HepG2 (cell line): ENCODE results near the gene LRRC51. TPM values are rescaled to one million over a fixed set of nuclear protein-coding genes. Genes with fewer than 3 reads are reported as not detected.
A peak's percentile ranks its signal among the peaks of the same experiment; 100 is the strongest.

Experiments used
- CREB3 ChIP-seq: sonication (generic); formaldehyde crosslinking; IDR thresholded peaks from 2 replicates; pipeline ENCODE4 v1.5.0; 2020; ENCODE audit warnings: missing genetic modification reagents
- GATA4 ChIP-seq: sonication (generic); IDR thresholded peaks from 2 replicates; pipeline ENCODE4 v1.6.1; 2016; ENCODE audit warnings: antibody characterized with exemption, low read depth, borderline replicate concordance
- MYC ChIP-seq: sonication (generic); formaldehyde crosslinking; IDR thresholded peaks from 2 replicates; pipeline ENCODE4 v1.9.0; 2021; ENCODE audit warnings: missing genetic modification reagents, borderline replicate concordance
- NCOA2 ChIP-seq: sonication (generic); formaldehyde crosslinking; IDR thresholded peaks from 2 replicates; pipeline ENCODE4 v1.8.0; 2022; ENCODE audit warnings: inconsistent platforms
- NFKB2 ChIP-seq: sonication (generic); formaldehyde crosslinking; IDR thresholded peaks from 2 replicates; pipeline ENCODE4 v1.4.0; 2020; ENCODE audit warnings: missing genetic modification reagents, borderline replicate concordance
- PBX3 ChIP-seq: sonication (generic); formaldehyde crosslinking; IDR thresholded peaks from 2 replicates; pipeline ENCODE4 v1.8.1; 2023; ENCODE audit warnings: missing genetic modification reagents, inconsistent platforms, borderline replicate concordance
- RELA ChIP-seq: sonication (generic); formaldehyde crosslinking; IDR thresholded peaks from 2 replicates; pipeline ENCODE4 v1.4.0; 2020; ENCODE audit warnings: missing genetic modification reagents
- SP2 ChIP-seq: sonication (generic); formaldehyde crosslinking; IDR thresholded peaks from 2 replicates; pipeline ENCODE4 v1.5.1; 2020; ENCODE audit warnings: mild to moderate bottlenecking, missing genetic modification reagents
- SSRP1 ChIP-seq: IDR thresholded peaks from 2 replicates; pipeline ENCODE4 v1.6.1; 2016; ENCODE audit warnings: control low read depth
- TAF1 ChIP-seq: sonication (generic); formaldehyde crosslinking; IDR thresholded peaks from 2 replicates; pipeline ENCODE4 v1.4.0; 2020; ENCODE audit warnings: missing genetic modification reagents
- YEATS2 ChIP-seq: sonication (generic); formaldehyde crosslinking; IDR thresholded peaks from 2 replicates; pipeline ENCODE4 v1.4.0; 2020; ENCODE audit warnings: missing genetic modification reagents, borderline replicate concordance
- ZNF335 ChIP-seq: sonication (generic); formaldehyde crosslinking; IDR thresholded peaks from 2 replicates; pipeline ENCODE4 v1.4.0; 2020; ENCODE audit warnings: missing genetic modification reagents
- ZNF367 ChIP-seq: sonication (generic); formaldehyde crosslinking; IDR thresholded peaks from 2 replicates; pipeline ENCODE4 v1.4.0; 2020; ENCODE audit warnings: missing genetic modification reagents, borderline replicate concordance
- ZNF501 ChIP-seq: sonication (generic); formaldehyde crosslinking; IDR thresholded peaks from 2 replicates; pipeline ENCODE4 v1.5.1; 2020; ENCODE audit warnings: mild to moderate bottlenecking, moderate library complexity, missing genetic modification reagents
- ZNF652 ChIP-seq: IDR thresholded peaks from 2 replicates; pipeline ENCODE4 v1.6.1; 2016; ENCODE audit warnings: low read depth, borderline replicate concordance
- ZNF691 ChIP-seq: sonication (generic); formaldehyde crosslinking; IDR thresholded peaks from 2 replicates; pipeline ENCODE4 v1.4.0; 2020; ENCODE audit warnings: missing genetic modification reagents, low read depth, mild to moderate bottlenecking, borderline replicate concordance
- ZNF709 ChIP-seq: sonication (generic); formaldehyde crosslinking; IDR thresholded peaks from 2 replicates; pipeline ENCODE4 v1.5.0; 2020; ENCODE audit warnings: mild to moderate bottlenecking, missing genetic modification reagents
- ZNF768 ChIP-seq: sonication (generic); formaldehyde crosslinking; IDR thresholded peaks from 2 replicates; pipeline ENCODE4 v1.4.0; 2020; ENCODE audit warnings: missing genetic modification reagents
- ZSCAN31 ChIP-seq: sonication (generic); formaldehyde crosslinking; IDR thresholded peaks from 2 replicates; pipeline ENCODE4 v1.5.0; 2020; ENCODE audit warnings: low read depth, mild to moderate bottlenecking, missing genetic modification reagents
- polyA plus RNA-seq, 8 experiments: library from polyadenylated mRNA; depleted of rRNA in 3 of 8; stranded (reverse) in 7 of 8; unstranded in 1 of 8; fragments of >200 nt; fragmentation: Illumina TruSeq in 4 of 8; extraction: Trizol in 4 of 8; gene quantifications; 2 replicates each; pipeline versions ENCODE4 v1.2.1 to v1.2.3, GENCODE V29; 2011 to 2016; ENCODE audit warnings: low read depth in 4 of 8, missing spikeins in 1 of 8, mixed read lengths in 1 of 8; ENCODE audit not compliant: insufficient read depth in 1 of 8
- total RNA-seq, 5 experiments: library from RNA; depleted of rRNA; stranded (reverse); fragments of >200 nt; fragmentation: Illumina TruSeq; extraction: Trizol; gene quantifications; 2 replicates each; pipeline ENCODE4 v1.2.3, GENCODE V29; 2016; ENCODE audit warnings: low read depth in 1 of 5
- TF ChIP-seq, protein P1 (sequence below): IDR thresholded peaks from 2 replicates; pipeline ENCODE4 v1.6.1; 2012; ENCODE audit warnings: inconsistent platforms
- TF ChIP-seq, protein P2 (sequence below): sonication (generic); formaldehyde crosslinking; IDR thresholded peaks from 2 replicates; pipeline ENCODE4 v1.5.0; 2020; ENCODE audit warnings: missing genetic modification reagents
- TF ChIP-seq, protein P3 (sequence below): sonication (generic); formaldehyde crosslinking; IDR thresholded peaks from 2 replicates; pipeline ENCODE4 v1.4.0; 2020; ENCODE audit warnings: low read depth, mild to moderate bottlenecking, missing genetic modification reagents

LRRC51 gene
- total and polyA plus RNA-seq, 2 of the 13 experiments (the other 11 are each of a cell fraction or from before 2014, with no cell fraction given) = 5.3 to 6.0 TPM

GRCh38 chr11:72112143-72112977 is 31.7 kb downstream of the LRRC51 start, which contains the start of gene ANAPC15 (continued):
- TF ChIP-seq RELA (CRISPR knock-in tag) = no peak
- TF ChIP-seq MYC (CRISPR knock-in tag) = peak; percentile 81; the same call in 1 of the 2 replicates
- no peak for TF ChIP-seq ZNF768 (CRISPR knock-in tag)
- TF ChIP-seq PBX3 (CRISPR knock-in tag) = no peak
- TF ChIP-seq, protein P1, sequence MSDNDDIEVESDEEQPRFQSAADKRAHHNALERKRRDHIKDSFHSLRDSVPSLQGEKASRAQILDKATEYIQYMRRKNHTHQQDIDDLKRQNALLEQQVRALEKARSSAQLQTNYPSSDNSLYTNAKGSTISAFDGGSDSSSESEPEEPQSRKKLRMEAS = peak; percentile 87
- TF ChIP-seq ZNF652 (CRISPR knock-in tag) = peak; percentile 85
- no peak; the same call in 1 of the 2 replicates for TF ChIP-seq ZNF335 (CRISPR knock-in tag)
- peak; percentile 94 for TF ChIP-seq YEATS2 (CRISPR knock-in tag)
- TF ChIP-seq ZSCAN31 (CRISPR knock-in tag) = peak; percentile 39; the same call in 1 of the 2 replicates
- TF ChIP-seq, protein P2, sequence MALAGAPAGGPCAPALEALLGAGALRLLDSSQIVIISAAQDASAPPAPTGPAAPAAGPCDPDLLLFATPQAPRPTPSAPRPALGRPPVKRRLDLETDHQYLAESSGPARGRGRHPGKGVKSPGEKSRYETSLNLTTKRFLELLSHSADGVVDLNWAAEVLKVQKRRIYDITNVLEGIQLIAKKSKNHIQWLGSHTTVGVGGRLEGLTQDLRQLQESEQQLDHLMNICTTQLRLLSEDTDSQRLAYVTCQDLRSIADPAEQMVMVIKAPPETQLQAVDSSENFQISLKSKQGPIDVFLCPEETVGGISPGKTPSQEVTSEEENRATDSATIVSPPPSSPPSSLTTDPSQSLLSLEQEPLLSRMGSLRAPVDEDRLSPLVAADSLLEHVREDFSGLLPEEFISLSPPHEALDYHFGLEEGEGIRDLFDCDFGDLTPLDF (CRISPR knock-in tag) = peak; percentile 78
- TF ChIP-seq CREB3 = peak; percentile 76; the same call in 1 of the 2 replicates
- TF ChIP-seq ZNF367 (CRISPR knock-in tag) = 0 out of 2 replicates have a peak, but pooled peaks have one; percentile 46
- peak; percentile 75; the same call in 1 of the 2 replicates for TF ChIP-seq NFKB2
- TF ChIP-seq ZNF501 = peak; percentile 61; the same call in 1 of the 2 replicates
- peak; percentile 57; the same call in 1 of the 2 replicates for TF ChIP-seq GATA4
- TF ChIP-seq, protein P3, sequence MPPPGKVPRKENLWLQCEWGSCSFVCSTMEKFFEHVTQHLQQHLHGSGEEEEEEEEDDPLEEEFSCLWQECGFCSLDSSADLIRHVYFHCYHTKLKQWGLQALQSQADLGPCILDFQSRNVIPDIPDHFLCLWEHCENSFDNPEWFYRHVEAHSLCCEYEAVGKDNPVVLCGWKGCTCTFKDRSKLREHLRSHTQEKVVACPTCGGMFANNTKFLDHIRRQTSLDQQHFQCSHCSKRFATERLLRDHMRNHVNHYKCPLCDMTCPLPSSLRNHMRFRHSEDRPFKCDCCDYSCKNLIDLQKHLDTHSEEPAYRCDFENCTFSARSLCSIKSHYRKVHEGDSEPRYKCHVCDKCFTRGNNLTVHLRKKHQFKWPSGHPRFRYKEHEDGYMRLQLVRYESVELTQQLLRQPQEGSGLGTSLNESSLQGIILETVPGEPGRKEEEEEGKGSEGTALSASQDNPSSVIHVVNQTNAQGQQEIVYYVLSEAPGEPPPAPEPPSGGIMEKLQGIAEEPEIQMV (CRISPR knock-in tag) = 0 out of 2 replicates have a peak, but pooled peaks have one; percentile 56
- 0 out of 2 replicates have a peak, but pooled peaks have one; percentile 42 for TF ChIP-seq NCOA2 (CRISPR knock-in tag)
- peak; percentile 94 for TF ChIP-seq SP2 (CRISPR knock-in tag)
- TF ChIP-seq TAF1 (CRISPR knock-in tag) = peak; percentile 62; the same call in 1 of the 2 replicates
- peak; percentile 60; the same call in 1 of the 2 replicates for TF ChIP-seq ZNF709 (CRISPR knock-in tag)
- TF ChIP-seq ZNF691 (CRISPR knock-in tag) = 0 out of 2 replicates have a peak, but pooled peaks have one; percentile 47
- 0 out of 2 replicates have a peak, but pooled peaks have one; percentile 58 for TF ChIP-seq SSRP1 (CRISPR knock-in tag)
